Caki2 (cell line): ENCODE measurements around the gene LMO2. TPM values are rescaled to one million over a fixed set of nuclear protein-coding genes. Genes with fewer than 3 reads are reported as not detected.
"Not testable (repeated sequence)": the region's sequence is repeated elsewhere in the genome, so short reads cannot be mapped to it uniquely, and the experiment has no call there.

Source experiments
- DNase-seq: peaks from one replicate; pipeline ENCODE4 v3.0.0-alpha.2; 2015; ENCODE audit warnings: low read depth
- in situ Hi-C: cut with HindIII; loops from 2 replicates; pipeline ENCODE4 v1.10.0; 2016; ENCODE audit warnings: low sequenced_read_pairs, low pct_unique_long_range_greater_than_20kb, mixed read lengths
- total RNA-seq: library from RNA; depleted of rRNA; stranded (reverse); fragments of >200 nt; shearing (Covaris generic); gene quantifications from 2 replicates; pipeline ENCODE4 v1.2.3, GENCODE V29; 2014; ENCODE audit warnings: low replicate concordance; rRNA removed

Gene LMO2
- not detected in 2 replicates for total RNA-seq

- DNase-seq, result no peak
- in situ Hi-C loops, result no loop called here
These were observed at the start of gene LMO2 for GRCh38 chr11:33891714-33892327. Gene LMO2 (minus strand): TSS chr11:33892076. CDS start chr11:33869716, 22,360 bp downstream.

- in situ Hi-C loops, result no loop called here
- DNase-seq, result no peak
These were observed 48.6 kb upstream of the LMO2 start for GRCh38 chr11:33940538-33940815.

DNA sequence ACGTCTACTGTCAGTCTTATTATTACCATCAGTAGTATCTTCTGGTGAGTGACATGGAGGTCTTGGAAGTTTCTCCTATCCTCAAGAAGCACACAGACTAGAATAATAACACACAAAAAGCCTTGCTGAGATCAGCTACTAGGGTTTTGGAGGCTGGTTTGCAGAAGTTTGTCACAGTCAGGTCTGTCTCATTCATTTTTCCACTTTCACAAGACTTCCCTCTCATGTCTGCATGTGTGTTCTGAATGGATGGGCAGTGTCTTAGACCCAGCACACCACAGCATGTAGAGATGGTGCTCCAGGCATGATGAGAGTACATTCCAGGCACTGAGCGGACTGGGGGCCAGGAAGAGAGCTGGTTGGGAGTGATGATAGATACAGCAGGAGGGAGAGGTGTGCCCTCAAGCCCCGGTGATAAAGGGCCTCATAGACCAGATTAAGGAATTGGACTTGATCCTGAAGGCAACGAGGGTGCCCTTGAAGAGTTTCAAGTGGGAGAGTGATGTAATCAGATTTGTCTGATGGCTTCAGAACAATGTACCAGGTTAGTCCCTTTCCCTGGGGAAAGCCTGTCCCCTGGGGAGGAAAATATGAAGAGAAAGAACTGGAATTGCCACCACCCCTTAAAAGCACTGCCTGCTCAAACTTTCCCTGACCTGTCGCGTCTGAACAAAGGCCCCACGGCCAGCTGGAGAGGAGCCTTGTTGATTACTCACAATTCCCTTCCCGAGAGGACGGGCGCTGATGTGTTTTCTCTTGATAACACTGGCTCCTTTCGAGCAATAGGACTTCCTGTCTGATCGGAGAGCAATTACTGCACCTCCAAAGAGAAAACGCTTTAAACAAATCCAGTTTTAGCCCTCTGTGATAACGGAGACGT is 45.1 kb upstream of the LMO2 start:
- DNase-seq, result no peak
- in situ Hi-C loops, result no loop called here

DNA sequence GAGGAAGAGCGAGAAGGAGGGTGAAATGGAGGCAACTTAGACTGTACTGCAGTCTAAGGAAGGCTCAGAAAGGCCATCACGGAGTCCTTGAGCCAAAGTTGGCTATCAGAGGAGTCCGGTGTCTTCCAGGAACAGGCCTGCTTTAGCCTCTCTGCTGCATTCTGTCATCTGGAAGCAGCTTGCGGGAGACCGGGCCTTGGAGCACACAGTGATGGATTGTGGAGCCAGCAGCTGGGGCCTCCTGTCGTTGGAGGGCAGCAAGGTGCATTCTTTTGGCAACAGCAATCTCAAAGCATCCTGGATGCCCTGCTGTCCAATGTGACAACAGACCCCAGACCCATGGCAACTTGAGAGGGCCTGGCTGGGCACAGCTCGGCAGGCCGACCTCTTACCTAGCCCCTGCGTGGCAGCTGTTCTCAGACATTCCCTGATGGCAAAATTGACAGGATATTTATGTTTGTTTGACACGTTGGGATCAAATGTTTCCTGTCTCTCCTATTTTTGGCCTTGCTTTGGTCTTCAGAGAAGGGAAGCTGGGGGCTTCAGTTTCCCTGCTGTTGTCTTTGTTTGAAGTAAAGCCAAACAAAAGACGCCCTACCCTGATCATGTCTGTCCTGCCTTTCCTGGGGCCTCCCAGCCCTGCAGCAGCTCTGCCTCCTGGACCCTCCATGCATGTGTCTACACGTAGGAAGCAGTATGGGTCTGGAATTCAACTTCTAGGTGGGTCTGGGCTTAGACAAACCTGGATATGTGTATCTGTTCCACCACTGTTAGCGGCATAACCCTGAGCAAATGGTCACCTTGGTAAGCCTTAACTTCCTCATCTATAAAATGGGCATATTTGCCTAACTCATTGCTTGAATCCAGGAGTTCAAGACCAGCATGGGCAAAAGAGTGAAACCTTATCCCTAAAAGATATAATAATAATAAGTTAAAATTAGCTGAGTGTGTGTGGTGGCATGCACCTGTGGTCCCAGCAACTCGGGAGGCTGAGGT is 43.9 kb upstream of the LMO2 start:
- in situ Hi-C loops, result no loop called here
- DNase-seq, result no peak

- no peak for DNase-seq
- in situ Hi-C loops, result no loop called here
These were observed 43.1 kb upstream of the LMO2 start for GRCh38 chr11:33935005-33935404.

- in situ Hi-C loops, result no loop called here
- DNase-seq, result no peak
These were observed 42.6 kb upstream of the LMO2 start for GRCh38 chr11:33934450-33934849.

DNA sequence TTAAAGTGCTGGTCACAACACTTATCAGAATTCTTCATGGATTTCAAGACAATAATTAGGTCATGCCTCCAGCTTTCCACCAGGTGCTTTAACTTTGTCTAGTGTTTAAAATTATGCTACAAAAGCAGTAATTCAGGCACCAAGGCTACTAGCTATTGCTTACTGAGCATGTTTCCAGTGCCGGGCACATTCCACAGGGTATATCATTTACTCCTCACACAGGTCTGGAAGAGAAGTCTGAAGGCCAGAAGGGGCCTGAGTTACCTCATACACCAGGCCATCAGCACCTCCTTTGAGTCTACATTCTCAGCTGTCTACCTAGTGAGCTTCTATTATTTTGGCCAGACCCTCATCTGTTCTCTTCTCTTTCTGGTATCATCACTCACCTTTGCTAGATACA is 41.7 kb upstream of the LMO2 start:
- no peak for DNase-seq
- in situ Hi-C loops, result no loop called here

DNA sequence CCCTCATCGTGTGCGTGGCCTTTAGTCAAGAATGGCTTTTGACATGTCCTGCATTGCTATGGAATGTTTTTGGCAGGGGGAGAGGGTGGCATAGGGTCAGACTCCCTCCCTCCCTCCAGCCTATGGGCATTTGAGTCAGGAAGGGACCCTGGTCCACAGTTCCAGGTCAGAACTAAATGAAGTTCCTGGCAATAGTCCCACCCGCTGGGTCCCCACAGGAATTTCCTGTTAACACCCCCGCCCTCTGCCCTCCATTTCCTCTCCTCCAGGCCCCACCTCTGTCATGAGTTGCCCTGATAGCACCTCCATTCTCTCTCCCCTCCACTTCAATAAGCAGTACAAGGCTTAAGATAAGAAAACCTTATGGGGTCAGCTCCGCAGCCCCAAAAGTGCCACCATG is 40.8 kb upstream of the LMO2 start:
- in situ Hi-C loops, result no loop called here
- DNase-seq, result no peak

DNA sequence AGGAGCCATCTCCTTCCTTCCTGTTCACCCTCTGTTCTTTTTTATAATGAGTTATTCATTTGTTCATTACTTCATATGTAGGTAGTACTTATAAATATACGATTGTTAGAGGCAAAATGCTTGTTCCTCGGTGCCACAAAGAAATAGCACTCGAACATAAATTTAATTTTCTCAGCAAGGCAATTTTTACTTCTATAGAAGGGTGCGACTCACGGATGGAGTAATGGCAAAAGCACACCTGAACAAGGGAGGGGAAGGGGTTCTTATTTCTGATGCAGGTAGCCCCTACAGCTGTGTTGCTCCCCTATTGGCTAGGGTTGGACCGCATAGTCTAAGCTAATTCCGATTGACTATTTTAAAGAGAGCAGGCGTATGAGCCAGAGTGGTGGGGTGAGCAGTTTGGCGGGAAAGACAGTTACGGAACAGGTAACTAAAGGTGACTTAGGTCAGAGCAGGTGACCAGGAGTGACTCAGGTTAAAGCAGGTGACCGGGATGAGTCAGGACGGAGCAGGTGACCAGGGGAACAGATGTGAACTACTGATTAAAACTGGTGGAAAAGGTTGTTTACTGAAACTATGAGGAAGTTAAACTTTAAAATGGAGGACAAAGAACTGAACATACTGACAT is 40.0 kb upstream of the LMO2 start:
- DNase-seq, in situ Hi-C loops: not testable (repeated sequence)

DNA sequence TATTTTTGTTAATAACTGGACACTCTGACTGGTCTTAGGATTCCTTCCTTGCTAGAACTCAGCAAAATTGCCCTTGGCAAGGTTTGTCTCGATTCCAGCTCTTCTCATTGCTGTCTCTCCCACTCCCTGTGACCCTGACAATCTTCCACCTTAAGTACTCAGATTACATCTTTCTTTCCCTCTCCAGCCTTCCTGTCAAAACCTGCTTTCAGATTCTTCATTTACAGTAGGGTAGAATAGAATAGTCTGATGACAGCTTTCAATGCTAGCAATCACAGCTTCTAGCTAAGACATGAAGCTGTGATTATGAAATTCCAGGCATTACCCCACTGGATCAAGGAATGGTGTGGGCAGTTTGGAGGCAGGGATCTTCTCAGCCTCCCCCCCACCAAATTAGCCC is 39.2 kb upstream of the LMO2 start:
- in situ Hi-C loops, result no loop called here
- no peak for DNase-seq

- in situ Hi-C loops, result no loop called here
- DNase-seq, result no peak
These were observed 38.6 kb upstream of the LMO2 start for GRCh38 chr11:33930317-33931021.

GRCh38 chr11:33928564-33928963 is 36.7 kb upstream of the LMO2 start:
- in situ Hi-C loops, result no loop called here
- DNase-seq, result no peak

DNA sequence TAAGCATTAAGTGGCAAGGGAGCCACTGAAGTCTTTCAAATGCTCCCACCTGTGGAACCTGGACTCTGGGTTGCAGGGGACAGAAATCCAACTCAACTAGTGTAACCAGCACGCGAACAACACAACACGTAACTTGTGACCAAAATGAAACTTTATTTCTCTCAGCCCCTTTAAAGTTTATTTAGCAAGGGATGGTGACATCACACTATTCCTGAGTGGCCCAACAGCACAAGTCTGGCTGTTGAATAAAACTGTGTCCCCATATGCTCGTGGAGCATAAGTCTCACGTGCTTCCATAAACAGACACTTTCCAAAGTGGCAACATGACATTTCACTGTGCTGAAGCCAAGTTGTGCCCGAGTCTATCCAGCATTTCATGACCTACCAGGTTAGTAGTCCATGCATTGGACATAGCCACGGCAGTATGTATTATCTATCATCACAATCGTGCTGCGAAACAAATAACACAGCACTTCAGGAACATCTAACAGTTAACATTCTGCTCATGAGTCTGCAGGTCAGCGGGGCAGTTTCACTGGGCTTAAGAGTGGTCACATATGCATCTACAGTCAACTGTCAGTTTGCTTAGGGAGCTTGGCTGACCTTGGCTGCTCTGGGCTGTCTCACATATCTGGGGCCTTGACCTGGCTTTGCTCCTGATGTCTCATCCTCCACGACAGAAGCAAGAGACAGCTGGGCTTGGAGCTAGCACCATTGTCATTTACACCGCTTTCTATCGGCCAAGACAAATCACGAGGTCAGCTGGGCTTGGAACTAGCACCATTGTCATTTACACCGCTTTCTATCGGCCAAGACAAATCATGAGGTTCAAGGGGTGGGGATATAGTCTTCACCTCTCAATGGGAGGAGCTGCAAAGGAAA is 35.0 kb upstream of the LMO2 start:
- in situ Hi-C loops, result no loop called here
- DNase-seq, result no peak

DNA sequence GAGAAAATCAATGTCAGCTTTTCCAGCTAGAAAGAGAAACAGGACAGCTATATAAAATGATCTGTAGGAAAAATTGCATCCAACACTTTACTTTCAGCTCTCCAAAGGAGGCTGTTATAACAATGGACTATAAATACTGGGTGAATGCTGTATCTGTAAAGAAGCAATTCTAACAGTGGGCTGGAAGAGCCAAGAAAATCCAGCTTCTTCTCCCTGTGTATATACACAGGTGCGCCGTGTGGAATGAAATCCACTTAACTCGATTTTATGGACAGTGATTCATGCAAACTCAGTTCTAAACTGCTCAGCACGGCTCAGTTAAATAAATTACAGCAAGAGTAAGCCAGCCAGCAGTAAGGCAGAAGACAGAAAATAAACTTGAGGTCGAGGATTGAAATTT is 32.5 kb upstream of the LMO2 start:
- in situ Hi-C loops, result no loop called here
- no peak for DNase-seq

DNA sequence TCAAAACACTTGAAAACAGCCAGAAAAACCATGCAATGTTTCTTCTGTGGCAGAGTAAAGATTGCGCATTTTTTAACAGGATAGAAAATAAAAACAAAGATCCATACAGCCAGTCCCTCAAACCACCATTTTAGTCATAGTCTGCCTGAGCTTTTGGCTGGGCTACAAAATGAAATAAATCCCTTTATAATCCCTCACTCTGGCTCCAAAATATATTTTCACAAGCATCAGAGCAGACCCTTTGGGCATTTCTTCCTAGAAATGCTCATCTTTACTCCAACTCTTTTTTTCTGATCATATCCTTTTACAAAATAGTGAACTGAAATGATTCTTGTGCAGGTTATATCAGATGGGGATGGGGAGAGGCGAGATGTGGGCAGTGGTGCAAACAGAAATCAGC is 31.8 kb upstream of the LMO2 start:
- no peak for DNase-seq
- in situ Hi-C loops, result no loop called here

DNA sequence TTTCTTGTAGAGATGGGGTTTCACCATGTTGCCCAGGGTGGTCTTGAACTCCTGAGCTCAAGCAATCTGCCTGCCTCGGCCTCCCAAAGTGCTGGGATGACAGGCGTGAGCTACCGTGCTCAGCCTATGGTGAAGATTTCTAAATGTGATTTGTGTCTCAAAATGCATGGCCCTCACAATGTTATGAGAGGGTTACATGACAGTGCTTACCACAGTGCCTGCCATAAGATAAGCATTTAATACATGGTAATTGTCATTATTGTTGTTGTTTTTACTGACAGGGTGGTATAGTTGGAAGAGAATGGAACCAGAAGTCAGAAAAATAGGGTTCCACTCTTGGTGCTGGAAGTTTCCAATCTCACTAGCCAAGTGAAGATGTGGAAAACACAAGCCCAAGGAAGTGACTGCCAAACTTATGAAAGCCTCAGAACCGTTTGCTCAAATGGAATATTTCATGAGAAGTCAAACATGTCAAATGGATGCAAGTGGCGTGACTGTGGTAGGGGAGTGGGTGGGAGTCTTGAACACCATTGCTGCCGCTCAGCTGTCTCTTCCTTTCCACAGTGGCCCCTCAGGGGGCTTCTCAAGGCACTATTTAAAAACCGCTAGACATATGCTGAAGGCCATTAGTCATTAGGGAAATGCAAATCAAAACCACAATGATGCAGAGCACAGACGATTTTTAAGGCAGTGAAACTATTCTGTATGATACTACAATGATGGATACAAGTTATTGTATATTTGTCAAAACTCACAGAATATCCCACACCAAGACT is 29.1 kb upstream of the LMO2 start:
- no peak for DNase-seq
- in situ Hi-C loops, result no loop called here
